NOMO-1 treated with DMSO at 0.1 percent for 48 hours (cell line): ENCODE data around the gene JPH3.

Experiments used
- DNase-seq: peaks from one replicate; lab custom pipeline; 2025; ENCODE audit not compliant: unreplicated experiment; lab: John Stamatoyannopoulos, UW

JPH3 gene

GRCh38 chr16:87598431-87598830 lies 3.9 kb upstream of the JPH3 start:
- DNase-seq, result no peak

- DNase-seq, result no peak
Measured at GRCh38 chr16:87600246-87600645, 2.1 kb upstream of the JPH3 start.

GRCh38 chr16:87601401-87601981 lies 817 bp upstream of the JPH3 start:
- no peak for DNase-seq

GRCh38 chr16:87602821-87603683 lies 744 bp downstream of the JPH3 start:
- no peak for DNase-seq

- no peak for DNase-seq
Measured at GRCh38 chr16:87603684-87604633, 1.7 kb downstream of the JPH3 start.

GRCh38 chr16:87604634-87605111 lies 2.4 kb downstream of the JPH3 start:
- DNase-seq, result no peak

- no peak for DNase-seq
Measured at GRCh38 chr16:87607223-87607622, 4.9 kb downstream of the JPH3 start.

- DNase-seq, result no peak
Measured at GRCh38 chr16:87607871-87608270, 5.6 kb downstream of the JPH3 start.

- peak; percentile 45 for DNase-seq
Measured at GRCh38 chr16:87608400-87608985, 6.2 kb downstream of the JPH3 start.

GRCh38 chr16:87610026-87610425 lies 7.7 kb downstream of the JPH3 start:
- DNase-seq, result no peak

- no peak for DNase-seq
Measured at GRCh38 chr16:87611456-87611855, 9.1 kb downstream of the JPH3 start.

- no peak for DNase-seq
Measured at GRCh38 chr16:87613961-87614360, 11.7 kb downstream of the JPH3 start.

- DNase-seq, result no peak
Measured at GRCh38 chr16:87615621-87616041, 13.3 kb downstream of the JPH3 start.

- no peak for DNase-seq
Measured at GRCh38 chr16:87616556-87616955, 14.2 kb downstream of the JPH3 start.

GRCh38 chr16:87618216-87618615 lies 15.9 kb downstream of the JPH3 start:
- no peak for DNase-seq

- no peak for DNase-seq
Measured at GRCh38 chr16:87619360-87620200, 17.3 kb downstream of the JPH3 start.

- no peak for DNase-seq
Measured at GRCh38 chr16:87620201-87620495, 17.8 kb downstream of the JPH3 start.

GRCh38 chr16:87621550-87621829 lies 19.2 kb downstream of the JPH3 start:
- DNase-seq, result no peak

- no peak for DNase-seq
Measured at GRCh38 chr16:87621976-87622713, 19.8 kb downstream of the JPH3 start.
